HS-27A (cell line): ENCODE data around the gene PLN.

Experiments
- DNase-seq: peaks from one replicate; pipeline ENCODE4 v3.0.0-alpha.2; 2012; ENCODE audit warnings: low read depth, missing footprints

PLN gene

DNA sequence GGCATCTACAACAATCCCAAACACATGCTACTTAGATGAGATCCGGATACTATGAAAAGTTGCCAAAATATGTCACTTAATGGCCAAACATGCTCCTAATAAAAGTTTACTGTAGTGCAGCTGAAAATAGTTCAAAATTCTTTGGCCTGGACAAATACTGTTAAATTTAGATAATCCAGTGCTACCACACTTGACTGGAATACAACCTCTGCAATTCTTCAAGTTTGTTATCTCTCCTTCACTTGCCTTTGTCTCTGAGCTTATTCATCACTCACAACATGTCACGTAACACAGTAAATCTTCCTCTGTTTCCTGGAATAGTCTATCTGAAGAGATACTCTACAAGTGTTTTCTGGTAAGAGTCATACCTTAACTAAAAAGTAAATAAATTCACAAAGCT is 10.5 kb upstream of the PLN start:
- DNase-seq = no peak

- peak; percentile 31 for DNase-seq
These were observed 5.7 kb upstream of the PLN start for GRCh38 chr6:118542184-118542952.

- DNase-seq = no peak
These were observed 4.0 kb upstream of the PLN start for GRCh38 chr6:118544105-118544504.

GRCh38 chr6:118546164-118546879 is 1.8 kb upstream of the PLN start:
- DNase-seq = no peak

GRCh38 chr6:118546880-118547218 is 1.2 kb upstream of the PLN start:
- DNase-seq = no peak

DNA sequence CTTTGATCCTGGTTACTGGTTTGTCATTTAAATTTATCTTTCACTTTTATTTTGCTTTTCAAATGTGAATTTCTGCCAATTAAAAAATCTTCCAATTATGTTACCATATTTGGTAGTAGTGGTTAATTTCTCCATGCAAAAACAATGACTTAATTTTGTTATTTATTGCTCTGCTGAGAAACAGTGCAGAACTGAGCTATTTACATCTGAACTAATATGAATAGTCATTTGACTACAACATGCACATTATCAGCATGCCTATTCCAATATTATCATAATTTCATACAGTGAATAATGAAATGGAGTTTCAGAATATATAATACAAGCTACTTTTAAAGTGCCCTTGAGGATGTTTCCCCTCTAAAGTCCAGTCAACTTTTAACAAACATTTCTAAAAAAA is 517 bp downstream of the PLN start:
- no peak for DNase-seq

DNA sequence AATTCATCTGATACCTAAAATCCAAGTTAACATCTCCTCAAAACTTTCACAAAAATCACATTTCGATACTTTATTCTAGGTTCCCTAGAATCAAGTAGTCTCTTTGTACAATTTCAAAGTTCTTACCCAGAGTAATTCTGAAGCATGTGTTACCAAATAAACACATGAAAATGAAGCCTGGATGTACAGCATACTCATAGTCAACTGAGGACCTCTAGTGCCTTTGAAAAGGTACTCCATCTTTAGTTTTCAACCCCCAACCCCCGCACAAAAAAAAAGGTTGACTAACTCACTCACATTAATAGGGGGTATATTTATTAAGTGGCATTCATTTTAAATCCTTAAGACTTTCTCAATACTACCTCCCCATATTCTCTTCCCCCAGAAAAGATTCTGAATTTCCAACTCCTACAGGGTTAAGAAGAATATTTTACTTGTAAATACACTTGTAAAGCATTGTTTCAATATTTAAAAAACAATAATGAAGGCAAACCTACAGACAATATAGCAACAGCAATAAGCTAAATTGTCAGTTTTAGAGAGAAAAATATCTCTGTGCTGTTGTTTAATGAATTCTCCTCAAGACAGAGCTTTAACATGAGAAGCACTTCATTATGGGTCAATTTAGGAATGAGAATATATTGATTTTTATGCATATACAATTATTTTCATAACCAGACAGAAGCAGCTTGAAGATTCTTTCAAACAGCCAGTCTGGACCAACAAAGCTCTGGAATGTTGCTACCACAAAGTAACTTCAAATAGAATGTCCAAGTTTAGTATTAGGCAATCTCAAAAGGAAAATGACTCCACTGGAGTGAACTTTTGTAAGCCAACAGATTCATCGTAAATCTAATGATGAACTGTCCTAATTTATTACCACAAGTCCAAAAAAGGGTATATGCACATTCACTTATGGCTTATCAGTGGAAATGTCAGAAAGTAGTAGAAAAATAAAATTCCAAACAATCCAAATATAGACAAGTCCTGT is 3.3 kb downstream of the PLN start:
- DNase-seq = peak; percentile 27

DNA sequence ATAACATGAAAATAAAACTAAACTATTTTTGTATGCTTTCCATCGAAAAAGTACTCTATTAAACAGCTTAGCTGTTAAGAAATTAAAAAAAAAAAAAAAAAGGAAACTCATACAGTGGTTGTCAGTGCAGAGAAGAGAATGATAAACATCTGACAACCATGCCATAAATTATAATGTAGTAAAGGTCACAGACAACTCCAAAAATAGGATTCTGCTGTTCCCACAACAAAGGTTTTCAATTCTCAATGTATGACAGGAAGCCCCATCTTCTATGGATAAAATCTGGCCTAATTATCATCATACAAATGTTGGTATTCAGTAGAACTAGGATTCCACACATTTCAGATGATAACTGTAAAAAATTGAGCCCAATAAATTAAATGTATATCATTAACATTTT is 5.0 kb downstream of the PLN start:
- no peak for DNase-seq

GRCh38 chr6:118554698-118555097 is 6.6 kb downstream of the PLN start:
- DNase-seq = no peak

GRCh38 chr6:118558464-118559217 is 10.5 kb downstream of the PLN start:
- DNase-seq = no peak

GRCh38 chr6:118559659-118560058 is 11.6 kb downstream of the PLN start:
- no peak for DNase-seq

- DNase-seq = no peak
These were observed 14.2 kb downstream of the PLN start for GRCh38 chr6:118562248-118562647.

- DNase-seq = no peak
These were observed 14.9 kb downstream of the PLN start for GRCh38 chr6:118562959-118563358.

DNA sequence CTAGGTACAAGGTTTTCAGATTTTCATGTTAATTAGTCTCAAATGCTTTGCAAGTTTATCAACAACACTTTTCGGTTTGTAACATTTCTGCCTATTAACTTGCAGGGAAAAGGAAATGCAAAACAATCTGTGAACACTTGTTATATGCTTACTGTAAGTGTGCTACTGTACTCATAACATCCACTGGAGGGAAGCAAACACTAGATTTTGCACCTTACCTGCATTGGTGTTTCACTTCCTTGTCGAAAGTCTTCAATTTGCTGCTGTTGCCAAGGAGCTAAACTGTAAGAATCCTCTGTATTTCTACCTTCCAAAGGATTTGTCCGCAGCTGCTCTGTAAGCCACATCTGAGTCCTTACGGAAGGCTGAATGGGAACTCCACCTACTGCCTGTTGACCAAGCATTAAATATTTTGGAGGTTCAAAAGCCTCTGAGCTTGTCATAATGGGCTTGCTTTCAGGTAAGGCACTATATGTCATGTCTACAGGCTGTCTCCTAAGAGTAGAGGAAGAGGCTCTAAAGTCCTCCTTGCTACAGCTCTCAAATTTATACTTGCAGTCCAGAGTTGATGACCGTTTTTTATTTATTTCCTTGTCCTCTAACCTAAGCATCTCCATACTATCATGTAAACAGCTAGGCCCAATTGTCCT is 17.3 kb downstream of the PLN start:
- DNase-seq = no peak

DNA sequence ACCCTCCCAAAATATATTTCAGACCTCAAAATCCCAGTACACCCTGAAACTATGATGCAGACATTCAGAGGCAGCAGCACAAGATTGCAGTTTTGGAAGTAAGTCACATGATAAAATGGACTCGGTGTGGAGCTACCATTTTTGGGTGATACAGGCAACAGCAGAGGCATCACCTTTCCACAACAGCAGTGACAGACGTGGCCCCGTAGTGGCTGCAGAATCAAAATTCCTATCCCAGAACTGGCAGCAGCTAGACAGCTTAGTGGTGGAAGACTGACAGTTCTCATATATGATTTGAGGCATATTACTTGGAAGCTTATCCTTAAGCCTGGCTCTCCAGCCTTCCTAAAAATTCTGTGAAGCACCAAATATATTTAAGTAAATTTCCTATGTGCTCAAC is 19.9 kb downstream of the PLN start:
- DNase-seq = no peak

DNA sequence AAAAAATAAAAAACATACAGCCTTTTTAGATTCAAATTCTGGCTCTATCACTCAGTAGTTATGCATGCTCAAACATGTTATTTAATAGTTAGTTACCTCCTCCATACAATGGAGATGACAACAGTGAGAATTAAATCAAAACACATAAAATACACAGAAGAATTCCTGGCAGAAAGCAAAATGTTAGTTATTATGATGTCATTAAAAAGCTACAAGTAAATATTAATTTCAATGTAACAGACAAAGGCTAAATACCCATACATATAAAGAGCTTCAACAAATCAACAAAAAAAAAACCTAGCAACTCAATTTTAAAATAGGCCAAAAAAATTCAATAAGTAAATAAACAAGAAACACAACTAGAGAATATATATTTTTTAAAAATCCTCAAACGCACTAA is 21.4 kb downstream of the PLN start:
- DNase-seq = no peak

DNA sequence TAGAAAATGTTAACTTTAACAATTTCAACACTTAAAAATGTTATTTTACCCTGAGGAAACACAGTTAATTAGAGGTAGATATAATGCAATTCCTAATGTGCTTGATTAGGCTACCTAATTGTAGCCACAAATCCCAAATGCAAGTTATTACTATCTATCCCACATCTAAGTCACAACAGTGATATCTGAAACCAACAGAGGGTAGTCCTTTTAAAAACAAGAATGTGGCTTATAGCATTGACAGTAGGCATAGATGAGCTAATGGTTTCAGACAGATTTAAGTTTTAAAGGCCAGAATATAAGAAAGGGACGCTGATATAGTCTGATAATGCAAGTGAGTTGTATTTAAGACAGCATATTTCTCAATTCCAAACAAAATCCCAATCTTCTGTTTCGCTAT is 23.0 kb downstream of the PLN start:
- DNase-seq = no peak

DNA sequence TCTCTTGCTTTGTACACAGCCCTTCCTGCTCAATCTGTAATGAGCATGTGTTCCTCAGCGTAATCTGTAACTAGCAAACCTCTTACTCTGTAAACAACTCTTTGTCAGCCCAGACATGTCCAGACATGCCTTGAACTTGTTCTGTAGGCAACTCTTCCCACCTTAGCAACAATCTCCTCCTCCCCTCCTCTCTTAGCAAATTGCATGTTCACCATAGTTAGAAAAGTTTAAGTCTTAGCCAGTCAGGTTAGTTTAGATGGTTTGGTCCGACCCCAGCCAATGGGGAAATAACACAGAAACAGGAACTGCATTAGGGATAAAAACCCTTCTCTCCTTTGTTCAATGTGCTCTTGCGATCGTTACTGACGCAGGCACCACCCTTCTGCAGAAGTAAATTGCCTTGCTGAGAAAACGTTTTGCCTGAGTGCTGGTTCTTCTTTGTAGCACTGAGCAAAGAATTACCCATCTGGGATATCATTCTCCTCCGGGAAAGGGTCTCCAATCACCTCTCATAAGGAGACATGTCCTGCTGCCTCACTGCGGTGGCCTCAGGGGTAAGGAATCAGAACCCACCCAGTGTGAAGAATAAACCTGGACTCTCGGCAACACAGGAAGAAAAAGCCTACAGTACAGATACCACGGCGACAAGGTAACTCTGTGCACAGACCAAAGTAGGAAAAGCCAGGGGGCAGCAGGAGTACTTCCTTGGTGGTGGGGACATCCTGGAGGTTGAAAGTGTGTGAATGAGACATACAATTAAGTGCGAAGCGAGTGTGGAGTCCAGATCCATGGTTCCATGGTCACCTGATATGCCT is 26.2 kb downstream of the PLN start:
- no peak for DNase-seq

DNA sequence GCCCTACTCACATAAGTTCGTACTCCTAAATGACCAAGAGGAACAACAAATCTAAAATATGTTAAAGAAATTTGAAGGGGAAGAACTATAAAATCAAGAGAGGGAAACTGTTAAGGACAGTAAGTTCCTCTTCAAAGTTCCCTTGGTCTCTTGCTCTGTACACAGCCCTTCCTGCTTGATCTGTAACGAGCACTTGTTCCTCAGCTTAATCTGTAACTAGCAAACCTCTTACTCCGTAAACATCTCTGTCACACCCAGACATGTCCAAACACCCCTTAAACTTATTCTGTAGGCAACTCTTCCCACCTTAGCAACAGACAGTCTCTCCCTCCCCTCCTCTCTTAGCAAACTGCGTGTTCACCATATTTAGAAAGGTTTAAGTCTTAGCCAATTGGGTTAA is 29.9 kb downstream of the PLN start:
- DNase-seq = no peak

DNA sequence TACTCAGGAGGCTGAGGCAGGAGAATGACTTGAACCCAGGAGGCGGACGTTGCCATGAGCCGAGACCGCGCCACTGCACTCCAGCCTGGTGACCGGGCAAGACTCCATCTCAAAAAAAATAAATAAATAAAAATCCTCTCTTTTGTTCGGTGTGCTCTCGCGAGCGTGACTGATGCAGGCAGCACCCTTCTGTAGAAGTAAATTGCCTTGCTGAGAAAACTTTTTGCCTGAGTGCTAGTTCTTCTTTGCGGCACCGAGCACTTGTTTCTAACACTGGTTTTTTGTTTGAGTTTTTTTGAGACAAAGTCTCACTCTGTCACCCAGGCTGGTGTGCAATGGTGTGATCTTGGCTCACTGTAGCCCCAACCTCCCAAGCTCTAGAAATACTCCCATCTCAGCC is 30.5 kb downstream of the PLN start:
- no peak for DNase-seq

GRCh38 chr6:118579786-118580185 is 31.7 kb downstream of the PLN start:
- no peak for DNase-seq
